Vagina (tissue), 2 donors: ENCODE measurements around the gene ADORA1. TPM values are rescaled to one million over a fixed set of nuclear protein-coding genes. Genes with fewer than 3 reads are reported as not detected.

Source experiments
- DNase-seq, 2 donors: peaks; one replicate each; pipeline ENCODE4 v3.0.0-alpha.2; 2017; ENCODE audit errors: extremely low spot score in 2 of 2
- H3K27ac ChIP-seq: fragments of 200-600 bp; sonication (generic); one replicate; pipeline ENCODE4 v1.5.1; 2019
- H3K27me3 ChIP-seq: fragments of 200-600 bp; sonication (generic); one replicate; pipeline ENCODE4 v1.5.1; 2019
- H3K36me3 ChIP-seq, 2 donors: fragments of 200-600 bp; sonication (generic); one replicate each; pipeline ENCODE4 v1.5.1; 2017 to 2019
- H3K4me1 ChIP-seq: fragments of 200-600 bp; sonication (generic); one replicate; pipeline ENCODE4 v1.5.1; 2019
- H3K4me3 ChIP-seq, 2 donors: fragments of 200-600 bp; sonication (generic); 1 replicate in 1 of 2; 2 replicates in 1 of 2; pipeline ENCODE4 v1.5.1; 2016 to 2019
- H3K9me3 ChIP-seq: fragments of 200-600 bp; sonication (generic); one replicate; pipeline ENCODE4 v1.5.1; 2019
- POLR2A ChIP-seq, 2 donors: fragments of 450-650 bp; IDR thresholded peaks; one replicate each; pipeline ENCODE4 v1.6.1; 2017; ENCODE audit warnings: antibody characterized with exemption in 2 of 2, mild to moderate bottlenecking in 2 of 2, moderate library complexity in 2 of 2
- POLR2AphosphoS5 ChIP-seq, 2 donors: sonication (generic); formaldehyde crosslinking; IDR thresholded peaks; one replicate each; pipeline ENCODE4 v1.9.0; 2017; ENCODE audit warnings: antibody characterized with exemption in 2 of 2, mild to moderate bottlenecking in 2 of 2, low read depth in 1 of 2; ENCODE audit not compliant: insufficient read depth in 1 of 2
- intact Hi-C: fragments of 100-400 bp; cut with DNase I; formaldehyde crosslinking; loops from one replicate; pipeline ENCODE4 v1.15.1; 2023
- total RNA-seq: library from RNA; depleted of rRNA; stranded (reverse); fragments of >200 nt; gene quantifications from one replicate; pipeline ENCODE4 v1.2.3, GENCODE V29; 2016
- TF ChIP-seq, protein P1 (sequence below), 3 experiments: fragments of 450-650 bp in 2 of 3; fragments of 200-600 bp in 1 of 3; sonication (generic) in 1 of 3; IDR thresholded peaks; one replicate each; pipeline ENCODE4 v1.5.1; 2017 to 2019; ENCODE audit warnings: antibody characterized with exemption in 3 of 3, mild to moderate bottlenecking in 2 of 3, moderate library complexity in 2 of 3

Gene ADORA1
- total RNA-seq, 1 donor from 2014 or later: 5.2 TPM

DNA sequence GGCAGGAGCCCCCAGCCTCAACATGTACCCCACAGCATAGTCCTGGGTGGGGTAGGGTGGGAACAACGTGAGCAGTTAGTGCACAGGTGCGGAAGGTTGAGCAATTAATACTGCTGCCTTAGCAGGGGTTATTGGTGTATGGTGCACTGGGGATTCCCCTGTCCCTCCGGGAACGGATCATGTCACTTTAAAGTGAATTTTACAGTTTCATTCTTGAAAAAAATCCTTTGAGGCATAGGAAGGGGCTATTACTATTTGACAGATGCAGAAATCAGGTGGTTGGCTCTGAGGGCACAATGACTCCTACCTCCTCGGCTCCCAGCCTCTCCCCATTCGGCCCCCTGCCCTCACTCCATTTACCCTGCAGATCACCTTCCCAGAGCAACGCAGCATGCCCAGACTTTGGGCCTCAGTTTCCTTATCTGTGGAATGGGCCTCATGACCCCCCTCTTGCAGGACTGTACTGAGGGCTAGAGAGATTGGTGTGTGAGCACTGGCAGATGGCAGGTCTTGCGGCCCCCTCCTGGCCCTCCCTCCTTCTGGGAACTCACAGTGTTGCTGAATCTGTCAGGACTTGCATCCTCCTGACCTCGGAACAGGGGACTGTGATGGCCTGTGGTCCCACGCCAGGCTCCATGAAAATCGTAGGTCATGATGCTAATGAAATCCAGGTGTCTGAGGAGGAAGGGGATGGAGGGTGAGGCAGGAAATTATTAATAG lies 53.2 kb downstream of the ADORA1 start:
- intact Hi-C loops: no loop called here
- TF ChIP-seq POLR2AphosphoS5 (IDR thresholded peaks at IDR 0.05; ENCODE audit: insufficient read depth in 1 of 2, low read depth in 1 of 2) (no peak), POLR2A (IDR thresholded peaks at IDR 0.05) (no peak)
- TF ChIP-seq, protein P1, sequence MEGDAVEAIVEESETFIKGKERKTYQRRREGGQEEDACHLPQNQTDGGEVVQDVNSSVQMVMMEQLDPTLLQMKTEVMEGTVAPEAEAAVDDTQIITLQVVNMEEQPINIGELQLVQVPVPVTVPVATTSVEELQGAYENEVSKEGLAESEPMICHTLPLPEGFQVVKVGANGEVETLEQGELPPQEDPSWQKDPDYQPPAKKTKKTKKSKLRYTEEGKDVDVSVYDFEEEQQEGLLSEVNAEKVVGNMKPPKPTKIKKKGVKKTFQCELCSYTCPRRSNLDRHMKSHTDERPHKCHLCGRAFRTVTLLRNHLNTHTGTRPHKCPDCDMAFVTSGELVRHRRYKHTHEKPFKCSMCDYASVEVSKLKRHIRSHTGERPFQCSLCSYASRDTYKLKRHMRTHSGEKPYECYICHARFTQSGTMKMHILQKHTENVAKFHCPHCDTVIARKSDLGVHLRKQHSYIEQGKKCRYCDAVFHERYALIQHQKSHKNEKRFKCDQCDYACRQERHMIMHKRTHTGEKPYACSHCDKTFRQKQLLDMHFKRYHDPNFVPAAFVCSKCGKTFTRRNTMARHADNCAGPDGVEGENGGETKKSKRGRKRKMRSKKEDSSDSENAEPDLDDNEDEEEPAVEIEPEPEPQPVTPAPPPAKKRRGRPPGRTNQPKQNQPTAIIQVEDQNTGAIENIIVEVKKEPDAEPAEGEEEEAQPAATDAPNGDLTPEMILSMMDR (IDR thresholded peaks at IDR 0.05): no peak

DNA sequence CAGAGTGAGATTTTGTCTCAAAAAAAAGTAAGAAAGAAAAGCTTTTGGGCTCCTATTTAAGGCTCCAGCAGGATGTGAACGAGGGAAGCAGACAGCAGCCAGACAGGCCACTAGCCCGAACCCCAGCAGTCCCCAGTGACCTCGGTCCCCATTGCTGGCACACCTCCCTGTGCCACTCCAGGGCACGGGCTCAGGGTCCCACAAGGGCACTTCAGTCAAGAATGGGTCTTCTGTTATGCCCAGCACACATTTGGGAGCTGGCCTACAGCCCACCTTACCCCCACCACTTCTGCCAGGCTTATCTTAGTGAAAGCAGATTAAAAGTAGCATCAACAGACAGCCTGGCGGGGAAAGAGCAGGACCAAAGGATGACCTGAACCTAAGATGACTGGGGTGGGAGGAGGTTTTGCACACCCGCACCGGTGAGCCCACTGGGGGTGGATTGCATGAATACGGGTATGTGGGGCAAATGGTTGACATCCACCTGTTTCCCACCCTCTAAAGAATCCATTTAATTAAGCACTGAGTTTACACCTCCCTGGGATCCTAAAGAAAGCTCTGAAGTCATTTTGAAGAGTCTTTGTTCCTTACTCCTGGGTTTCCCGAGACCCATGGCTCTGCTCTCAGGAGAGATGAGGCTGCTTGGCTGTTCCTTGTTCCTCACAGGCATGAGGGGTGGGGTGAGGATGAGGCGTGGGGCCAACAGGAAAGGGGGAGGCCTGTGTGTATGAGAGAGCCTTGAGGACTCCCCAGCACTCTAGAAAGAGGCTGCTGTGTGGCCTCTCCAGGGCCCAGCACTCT lies 54.3 kb downstream of the ADORA1 start:
- no peaks in the 10 kb centered on the region for H3K9me3 ChIP-seq
- no peak for TF ChIP-seq POLR2A (IDR thresholded peaks at IDR 0.05)
- TF ChIP-seq, protein P1 (IDR thresholded peaks at IDR 0.05): no peak
- no peak for TF ChIP-seq POLR2AphosphoS5 (IDR thresholded peaks at IDR 0.05; ENCODE audit: insufficient read depth in 1 of 2, low read depth in 1 of 2)
- H3K27ac ChIP-seq: no peak overlapping the region
- H3K4me1 ChIP-seq: peaks cover 33% of the 10 kb centered on the region
- intact Hi-C loops: no loop called here
- no peaks in the 10 kb centered on the region for H3K27me3 ChIP-seq
- no peak overlapping the region for H3K4me3 ChIP-seq
- DNase-seq: no peak
- H3K36me3 ChIP-seq: no peaks in the 10 kb centered on the region

More for the DNA sequence above, 53.2 kb downstream of the ADORA1 start:
- H3K4me1 ChIP-seq: peaks cover 29% of the 10 kb centered on the region
- no peak overlapping the region for H3K27ac ChIP-seq
- H3K4me3 ChIP-seq: no peak overlapping the region
- DNase-seq: no peak
- no peaks in the 10 kb centered on the region for H3K36me3 ChIP-seq
- H3K9me3 ChIP-seq: no peaks in the 10 kb centered on the region
- no peaks in the 10 kb centered on the region for H3K27me3 ChIP-seq

DNA sequence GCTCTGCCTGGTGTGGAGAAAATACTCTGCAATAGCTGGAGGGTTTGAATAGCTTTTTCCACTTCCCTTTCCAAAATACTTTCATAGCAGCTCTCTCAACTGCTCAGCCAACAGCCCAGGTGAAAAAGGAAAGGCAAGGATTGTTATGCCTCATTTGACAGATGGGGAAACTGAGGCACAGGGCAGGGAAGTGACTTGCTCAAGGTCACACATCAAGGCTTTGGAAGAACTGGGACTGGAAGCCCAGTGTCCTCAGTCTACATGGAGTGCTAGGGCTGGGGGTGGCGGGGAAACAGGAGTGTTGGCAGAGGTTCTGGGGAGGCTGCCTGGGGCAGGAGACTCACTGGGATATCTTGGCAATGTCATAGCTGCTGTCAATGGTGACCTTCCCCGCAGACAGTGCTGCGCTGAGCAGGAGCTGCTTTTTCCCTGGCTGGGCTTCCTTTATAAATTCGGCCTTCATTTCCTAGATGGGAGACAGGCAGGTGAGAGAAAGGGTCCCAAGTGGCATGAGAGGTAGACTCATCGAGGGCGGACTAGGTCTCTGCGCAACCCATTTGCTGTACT lies 54.9 kb downstream of the ADORA1 start:
- Histone ChIP-seq H3K4me3 (no peak overlapping the region), H3K36me3 (no peaks in the 10 kb centered on the region), H3K4me1 (peaks cover 33% of the 10 kb centered on the region), H3K27me3 (no peaks in the 10 kb centered on the region), H3K9me3 (no peaks in the 10 kb centered on the region), H3K27ac (no peak overlapping the region)
- TF ChIP-seq POLR2AphosphoS5 (IDR thresholded peaks at IDR 0.05; ENCODE audit: insufficient read depth in 1 of 2, low read depth in 1 of 2) (no peak), POLR2A (IDR thresholded peaks at IDR 0.05) (no peak)
- TF ChIP-seq, protein P1 (IDR thresholded peaks at IDR 0.05): no peak
- DNase-seq: no peak
- intact Hi-C loops: no loop called here

DNA sequence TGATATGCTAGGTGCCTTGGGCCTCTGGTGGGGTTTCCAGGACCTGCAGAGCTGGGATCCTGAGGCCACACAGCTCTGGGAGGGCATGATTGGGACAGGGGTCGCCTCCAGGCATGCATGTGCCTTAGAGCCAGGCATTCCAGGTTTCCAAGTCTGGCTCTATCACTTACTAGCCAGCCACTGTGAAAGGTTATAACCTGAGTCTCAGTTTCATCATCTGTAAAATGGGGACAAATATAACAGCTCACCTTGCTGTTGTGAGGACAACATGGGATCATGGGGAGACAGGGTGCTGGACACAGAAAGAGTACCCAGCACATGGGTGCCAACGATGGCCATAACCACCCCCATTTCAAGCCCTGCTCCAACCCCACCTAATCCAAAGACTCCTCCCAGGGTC lies 56.3 kb downstream of the ADORA1 start:
- Histone ChIP-seq H3K4me3 (no peak overlapping the region), H3K4me1 (peaks cover 30% of the 10 kb centered on the region), H3K27me3 (no peaks in the 10 kb centered on the region), H3K36me3 (no peaks in the 10 kb centered on the region), H3K9me3 (no peaks in the 10 kb centered on the region), H3K27ac (no peak overlapping the region)
- TF ChIP-seq, protein P1 (IDR thresholded peaks at IDR 0.05): no peak
- no peak for TF ChIP-seq POLR2AphosphoS5 (IDR thresholded peaks at IDR 0.05; ENCODE audit: insufficient read depth in 1 of 2, low read depth in 1 of 2)
- no peak for TF ChIP-seq POLR2A (IDR thresholded peaks at IDR 0.05)
- intact Hi-C loops: no loop called here
- no peak for DNase-seq
